ENCODE measurements around the gene UBE2H. TPM values are rescaled to one million over a fixed set of nuclear protein-coding genes. Genes with fewer than 3 reads are reported as not detected.

The UBE2H gene
- total and polyA plus RNA-seq, 4 donors: 71.0 to 118 (median 97.7) TPM

GRCh38 chr7:129855234-129855673 is 97.5 kb downstream of the UBE2H start:
- H3K27me3 ChIP-seq (ENCODE audit: control insufficient read depth, insufficient read depth, low read length): no peaks in the 10 kb centered on the region
- H3K9me3 ChIP-seq (ENCODE audit: control insufficient read depth, insufficient read depth, low read length): no peaks in the 10 kb centered on the region
- H3K36me3 ChIP-seq (ENCODE audit: control insufficient read depth, insufficient read depth, low read length): no peaks in the 10 kb centered on the region
- DNase-seq (ENCODE audit: low read depth in 4 of 6, low spot score in 6 of 6): peak in 1 of 6 donors; percentile 88
- WGBS (ENCODE audit: insufficient coverage): 50% methylated on average over 1 of the region's 6 CpGs
- H3K4me1 ChIP-seq (ENCODE audit: control insufficient read depth, insufficient read depth, low read length): no peaks in the 10 kb centered on the region
- H3K27ac ChIP-seq (ENCODE audit: low read depth, low read length): no peak overlapping the region
- no peak overlapping the region for H3K4me3 ChIP-seq (ENCODE audit: low read depth, low read length)

- Histone ChIP-seq H3K27ac (ENCODE audit: low read depth, low read length) (no peak overlapping the region), H3K9me3 (ENCODE audit: control insufficient read depth, insufficient read depth, low read length) (no peaks in the 10 kb centered on the region), H3K4me3 (ENCODE audit: low read depth, low read length) (no peak overlapping the region), H3K4me1 (ENCODE audit: control insufficient read depth, insufficient read depth, low read length) (no peaks in the 10 kb centered on the region), H3K36me3 (ENCODE audit: control insufficient read depth, insufficient read depth, low read length) (no peaks in the 10 kb centered on the region), H3K27me3 (ENCODE audit: control insufficient read depth, insufficient read depth, low read length) (no peaks in the 10 kb centered on the region)
- no CpG with 5 or more reads among the region's 1 CpG for WGBS (ENCODE audit: insufficient coverage)
- no peak for DNase-seq (ENCODE audit: low read depth in 4 of 6, low spot score in 6 of 6)
Measured at GRCh38 chr7:129854401-129854800, 98.4 kb downstream of the UBE2H start.

GRCh38 chr7:129853661-129854268 is 99.0 kb downstream of the UBE2H start:
- Histone ChIP-seq H3K4me1 (ENCODE audit: control insufficient read depth, insufficient read depth, low read length) (no peaks in the 10 kb centered on the region), H3K9me3 (ENCODE audit: control insufficient read depth, insufficient read depth, low read length) (no peaks in the 10 kb centered on the region), H3K27ac (ENCODE audit: low read depth, low read length) (no peak overlapping the region), H3K27me3 (ENCODE audit: control insufficient read depth, insufficient read depth, low read length) (no peaks in the 10 kb centered on the region), H3K36me3 (ENCODE audit: control insufficient read depth, insufficient read depth, low read length) (no peaks in the 10 kb centered on the region), H3K4me3 (ENCODE audit: low read depth, low read length) (no peak overlapping the region)
- WGBS (ENCODE audit: insufficient coverage): no CpG with 5 or more reads among the region's 6 CpGs
- DNase-seq (ENCODE audit: low read depth in 4 of 6, low spot score in 6 of 6): no peak

GRCh38 chr7:129851809-129852208 is 101.0 kb downstream of the UBE2H start:
- H3K27me3 ChIP-seq (ENCODE audit: control insufficient read depth, insufficient read depth, low read length): no peaks in the 10 kb centered on the region
- H3K9me3 ChIP-seq (ENCODE audit: control insufficient read depth, insufficient read depth, low read length): no peaks in the 10 kb centered on the region
- no peak for DNase-seq (ENCODE audit: low read depth in 4 of 6, low spot score in 6 of 6)
- no peaks in the 10 kb centered on the region for H3K4me1 ChIP-seq (ENCODE audit: control insufficient read depth, insufficient read depth, low read length)
- H3K36me3 ChIP-seq (ENCODE audit: control insufficient read depth, insufficient read depth, low read length): no peaks in the 10 kb centered on the region
- no peak overlapping the region for H3K4me3 ChIP-seq (ENCODE audit: low read depth, low read length)
- H3K27ac ChIP-seq (ENCODE audit: low read depth, low read length): no peak overlapping the region
- no CpG with 5 or more reads among the region's 3 CpGs for whole genome bisulfite sequencing (ENCODE audit: insufficient coverage)

GRCh38 chr7:129851174-129851573 is 101.6 kb downstream of the UBE2H start:
- Histone ChIP-seq H3K9me3 (ENCODE audit: control insufficient read depth, insufficient read depth, low read length) (no peaks in the 10 kb centered on the region), H3K27me3 (ENCODE audit: control insufficient read depth, insufficient read depth, low read length) (no peaks in the 10 kb centered on the region), H3K36me3 (ENCODE audit: control insufficient read depth, insufficient read depth, low read length) (no peaks in the 10 kb centered on the region), H3K4me3 (ENCODE audit: low read depth, low read length) (no peak overlapping the region), H3K4me1 (ENCODE audit: control insufficient read depth, insufficient read depth, low read length) (no peaks in the 10 kb centered on the region), H3K27ac (ENCODE audit: low read depth, low read length) (no peak overlapping the region)
- no peak for DNase-seq (ENCODE audit: low read depth in 4 of 6, low spot score in 6 of 6)
- WGBS (ENCODE audit: insufficient coverage): no CpG with 5 or more reads among the region's 5 CpGs

- Histone ChIP-seq H3K4me1 (ENCODE audit: control insufficient read depth, insufficient read depth, low read length) (no peaks in the 10 kb centered on the region), H3K4me3 (ENCODE audit: low read depth, low read length) (no peak overlapping the region), H3K27me3 (ENCODE audit: control insufficient read depth, insufficient read depth, low read length) (no peaks in the 10 kb centered on the region), H3K27ac (ENCODE audit: low read depth, low read length) (no peak overlapping the region), H3K36me3 (ENCODE audit: control insufficient read depth, insufficient read depth, low read length) (no peaks in the 10 kb centered on the region), H3K9me3 (ENCODE audit: control insufficient read depth, insufficient read depth, low read length) (no peaks in the 10 kb centered on the region)
- DNase-seq (ENCODE audit: low read depth in 4 of 6, low spot score in 6 of 6): no peak
- WGBS (ENCODE audit: insufficient coverage): no CpG with 5 or more reads among the region's 2 CpGs
Measured at GRCh38 chr7:129848436-129848835, 104.3 kb downstream of the UBE2H start.

- Histone ChIP-seq H3K36me3 (ENCODE audit: control insufficient read depth, insufficient read depth, low read length) (no peaks in the 10 kb centered on the region), H3K27me3 (ENCODE audit: control insufficient read depth, insufficient read depth, low read length) (no peaks in the 10 kb centered on the region), H3K9me3 (ENCODE audit: control insufficient read depth, insufficient read depth, low read length) (no peaks in the 10 kb centered on the region), H3K27ac (ENCODE audit: low read depth, low read length) (no peak overlapping the region), H3K4me1 (ENCODE audit: control insufficient read depth, insufficient read depth, low read length) (no peaks in the 10 kb centered on the region), H3K4me3 (ENCODE audit: low read depth, low read length) (no peak overlapping the region)
- no peak for DNase-seq (ENCODE audit: low read depth in 4 of 6, low spot score in 6 of 6)
- WGBS (ENCODE audit: insufficient coverage): no CpG with 5 or more reads among the region's 1 CpG
Measured at GRCh38 chr7:129845972-129846327, 106.8 kb downstream of the UBE2H start.

- Histone ChIP-seq H3K4me1 (ENCODE audit: control insufficient read depth, insufficient read depth, low read length) (no peaks in the 10 kb centered on the region), H3K36me3 (ENCODE audit: control insufficient read depth, insufficient read depth, low read length) (no peaks in the 10 kb centered on the region), H3K27me3 (ENCODE audit: control insufficient read depth, insufficient read depth, low read length) (no peaks in the 10 kb centered on the region), H3K27ac (ENCODE audit: low read depth, low read length) (no peak overlapping the region), H3K9me3 (ENCODE audit: control insufficient read depth, insufficient read depth, low read length) (no peaks in the 10 kb centered on the region), H3K4me3 (ENCODE audit: low read depth, low read length) (no peak overlapping the region)
- WGBS (ENCODE audit: insufficient coverage): 92% methylated on average over 3 of the region's 3 CpGs
- no peak for DNase-seq (ENCODE audit: low read depth in 4 of 6, low spot score in 6 of 6)
Measured at GRCh38 chr7:129845178-129845971, 107.4 kb downstream of the UBE2H start.

- H3K27ac ChIP-seq (ENCODE audit: low read depth, low read length): peak overlapping the region; percentile 36
- WGBS (ENCODE audit: insufficient coverage): 33% methylated on average over 1 of the region's 7 CpGs
- no peaks in the 10 kb centered on the region for H3K4me1 ChIP-seq (ENCODE audit: control insufficient read depth, insufficient read depth, low read length)
- H3K36me3 ChIP-seq (ENCODE audit: control insufficient read depth, insufficient read depth, low read length): no peaks in the 10 kb centered on the region
- H3K4me3 ChIP-seq (ENCODE audit: low read depth, low read length): no peak overlapping the region
- H3K27me3 ChIP-seq (ENCODE audit: control insufficient read depth, insufficient read depth, low read length): no peaks in the 10 kb centered on the region
- no peaks in the 10 kb centered on the region for H3K9me3 ChIP-seq (ENCODE audit: control insufficient read depth, insufficient read depth, low read length)
- no peak for DNase-seq (ENCODE audit: low read depth in 4 of 6, low spot score in 6 of 6)
Measured at GRCh38 chr7:129843978-129844840, 108.6 kb downstream of the UBE2H start.

Data from spinal cord (tissue), 10 donors.